NCI-H2171 (cell line): ENCODE results near the gene IL16.

ENCODE experiments used
- DNase-seq: peaks from one replicate; lab custom pipeline; 2025; lab: John Stamatoyannopoulos, UW

Gene IL16

GRCh38 chr15:81294516-81294880 lies 97.8 kb downstream of the IL16 start:
- DNase-seq, result no peak

- no peak for DNase-seq
Observed at GRCh38 chr15:81295486-81296121, 98.9 kb downstream of the IL16 start.

GRCh38 chr15:81296186-81296585 lies 99.5 kb downstream of the IL16 start:
- no peak for DNase-seq

- DNase-seq, result no peak
Observed at GRCh38 chr15:81296673-81297072, 100.0 kb downstream of the IL16 start.

- no peak for DNase-seq
Observed at GRCh38 chr15:81297147-81297572, 100.5 kb downstream of the IL16 start.

GRCh38 chr15:81297603-81298575 lies 101.2 kb downstream of the IL16 start:
- no peak for DNase-seq

GRCh38 chr15:81298611-81299010 lies 101.9 kb downstream of the IL16 start:
- no peak for DNase-seq

GRCh38 chr15:81299156-81299555 lies 102.5 kb downstream of the IL16 start:
- DNase-seq, result no peak

- no peak for DNase-seq
Observed at GRCh38 chr15:81299630-81300273, 103.1 kb downstream of the IL16 start.

- no peak for DNase-seq
Observed at GRCh38 chr15:81301385-81301784, 104.7 kb downstream of the IL16 start.

- DNase-seq, result no peak
Observed at GRCh38 chr15:81301815-81302399, 105.2 kb downstream of the IL16 start.

- no peak for DNase-seq
Observed at GRCh38 chr15:81302701-81303109, 106.0 kb downstream of the IL16 start.

- no peak for DNase-seq
Observed at GRCh38 chr15:81303244-81304225, 106.9 kb downstream of the IL16 start.

- DNase-seq, result no peak
Observed at GRCh38 chr15:81304226-81304625, 107.5 kb downstream of the IL16 start.

GRCh38 chr15:81308260-81308659 lies 111.6 kb downstream of the IL16 start:
- DNase-seq, result no peak

GRCh38 chr15:81309647-81310450 lies 113.2 kb downstream of the IL16 start:
- no peak for DNase-seq

- no peak for DNase-seq
Observed at GRCh38 chr15:81310480-81310879, 113.8 kb downstream of the IL16 start.

- DNase-seq, result no peak
Observed at GRCh38 chr15:81311752-81312464, 115.2 kb downstream of the IL16 start.

- DNase-seq, result no peak
Observed at GRCh38 chr15:81312790-81313543, 116.3 kb downstream of the IL16 start.
